ENCODE data around the gene VAV3. TPM values are rescaled to one million over a fixed set of nuclear protein-coding genes. Genes with fewer than 3 reads are reported as not detected.

Gene VAV3
- total RNA-seq, 1 donor from 2014 or later, result 1.8 TPM

GRCh38 chr1:107939256-107939655 is 25.7 kb downstream of the VAV3 start:
- peaks cover 80% of the 10 kb centered on the region for H3K27me3 Mint-ChIP-seq
- H3K27ac Mint-ChIP-seq, result no peak overlapping the region
- peaks cover 2% of the 10 kb centered on the region for H3K9me3 Mint-ChIP-seq (ENCODE audit: low read depth)
- no peak for DNase-seq (ENCODE audit: low spot score, unreplicated experiment)
- H3K36me3 Mint-ChIP-seq (ENCODE audit: insufficient read depth), result no peaks in the 10 kb centered on the region
- peaks cover 5% of the 10 kb centered on the region for H3K4me1 Mint-ChIP-seq (ENCODE audit: low read depth)
- no peak overlapping the region for H3K4me3 Mint-ChIP-seq (ENCODE audit: low read depth)
- no peak for TF ChIP-seq CTCF (IDR thresholded peaks at IDR 0.05; ENCODE audit: unreplicated experiment)

GRCh38 chr1:107936498-107937481 is 28.2 kb downstream of the VAV3 start:
- no peak for TF ChIP-seq CTCF (IDR thresholded peaks at IDR 0.05; ENCODE audit: unreplicated experiment)
- H3K9me3 Mint-ChIP-seq (ENCODE audit: low read depth), result peaks cover 2% of the 10 kb centered on the region
- no peaks in the 10 kb centered on the region for H3K36me3 Mint-ChIP-seq (ENCODE audit: insufficient read depth)
- H3K27ac Mint-ChIP-seq, result no peak overlapping the region
- no peak overlapping the region for H3K4me3 Mint-ChIP-seq (ENCODE audit: low read depth)
- H3K27me3 Mint-ChIP-seq, result peaks cover 84% of the 10 kb centered on the region
- no peak for DNase-seq (ENCODE audit: low spot score, unreplicated experiment)
- peaks cover 5% of the 10 kb centered on the region for H3K4me1 Mint-ChIP-seq (ENCODE audit: low read depth)

DNA sequence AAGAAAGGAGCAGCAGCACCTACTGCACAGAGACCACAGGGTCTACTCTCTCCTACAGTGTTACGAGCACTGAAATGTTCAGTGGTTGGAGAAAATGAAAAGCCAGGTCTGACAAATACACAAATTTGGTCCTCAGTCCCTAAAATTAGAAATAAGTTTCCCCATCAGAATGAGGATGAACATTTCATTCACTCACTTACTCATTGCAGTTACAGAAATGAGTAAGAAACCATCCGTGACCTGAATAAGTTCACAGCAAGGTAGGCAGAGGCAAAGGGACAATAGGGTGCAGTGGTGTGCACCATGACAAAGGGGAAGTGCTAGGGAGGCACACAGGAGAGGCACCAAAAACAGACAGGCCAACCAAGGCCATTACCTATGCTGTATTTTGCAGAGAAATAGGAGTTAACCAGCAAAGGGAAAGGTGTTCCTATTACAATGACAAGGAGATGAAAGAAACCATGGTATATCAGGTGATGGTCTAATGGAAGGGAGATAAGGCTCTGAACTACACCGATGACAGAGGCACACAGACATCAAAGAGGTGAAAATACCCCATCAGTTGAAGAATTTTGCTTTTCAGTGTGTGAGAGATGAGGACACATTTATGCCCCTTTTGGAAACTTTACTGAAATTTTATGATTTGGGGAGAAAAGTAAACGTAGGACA is 29.4 kb downstream of the VAV3 start:
- no peak for TF ChIP-seq CTCF (IDR thresholded peaks at IDR 0.05; ENCODE audit: unreplicated experiment)
- Mint-ChIP-seq H3K27me3 (peaks cover 75% of the 10 kb centered on the region), H3K9me3 (ENCODE audit: low read depth) (peaks cover 2% of the 10 kb centered on the region), H3K36me3 (ENCODE audit: insufficient read depth) (no peaks in the 10 kb centered on the region), H3K4me3 (ENCODE audit: low read depth) (no peak overlapping the region), H3K27ac (no peak overlapping the region), H3K4me1 (ENCODE audit: low read depth) (peaks cover 5% of the 10 kb centered on the region)
- DNase-seq (ENCODE audit: low spot score, unreplicated experiment), result no peak

DNA sequence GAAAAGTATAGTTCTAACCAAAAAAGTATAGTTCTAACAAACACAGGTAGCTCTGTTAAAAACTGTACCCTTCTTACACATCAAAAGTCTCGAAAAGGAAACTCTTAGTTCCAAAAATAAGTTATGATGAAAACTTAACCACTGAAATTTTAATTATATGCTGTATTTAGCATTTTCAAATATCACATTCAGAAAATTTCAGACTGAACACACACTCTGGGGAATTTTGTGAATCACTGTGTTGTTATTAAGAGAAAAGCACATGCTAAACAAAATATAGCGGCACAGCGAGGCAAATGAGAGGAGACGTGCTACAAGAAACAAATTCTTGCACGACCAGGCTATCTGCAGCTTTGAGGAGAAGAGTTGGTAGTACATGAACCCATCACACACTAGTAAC is 30.4 kb downstream of the VAV3 start:
- Mint-ChIP-seq H3K4me3 (ENCODE audit: low read depth) (no peak overlapping the region), H3K27me3 (peaks cover 72% of the 10 kb centered on the region), H3K36me3 (ENCODE audit: insufficient read depth) (no peaks in the 10 kb centered on the region), H3K27ac (no peak overlapping the region), H3K4me1 (ENCODE audit: low read depth) (peaks cover 5% of the 10 kb centered on the region), H3K9me3 (ENCODE audit: low read depth) (peaks cover 2% of the 10 kb centered on the region)
- no peak for DNase-seq (ENCODE audit: low spot score, unreplicated experiment)
- TF ChIP-seq CTCF (IDR thresholded peaks at IDR 0.05; ENCODE audit: unreplicated experiment), result no peak

- no peak for TF ChIP-seq CTCF (IDR thresholded peaks at IDR 0.05; ENCODE audit: unreplicated experiment)
- H3K27ac Mint-ChIP-seq, result no peak overlapping the region
- H3K9me3 Mint-ChIP-seq (ENCODE audit: low read depth), result no peaks in the 10 kb centered on the region
- H3K4me3 Mint-ChIP-seq (ENCODE audit: low read depth), result no peak overlapping the region
- H3K4me1 Mint-ChIP-seq (ENCODE audit: low read depth), result peaks cover 5% of the 10 kb centered on the region
- H3K36me3 Mint-ChIP-seq (ENCODE audit: insufficient read depth), result no peaks in the 10 kb centered on the region
- H3K27me3 Mint-ChIP-seq, result peaks cover 73% of the 10 kb centered on the region
- no peak for DNase-seq (ENCODE audit: low spot score, unreplicated experiment)
Observed at GRCh38 chr1:107933736-107934135, 31.2 kb downstream of the VAV3 start.

Measured in progenitor cell of endocrine pancreas (in vitro differentiated cells).